ENCODE results near the gene AIFM1.

DNA sequence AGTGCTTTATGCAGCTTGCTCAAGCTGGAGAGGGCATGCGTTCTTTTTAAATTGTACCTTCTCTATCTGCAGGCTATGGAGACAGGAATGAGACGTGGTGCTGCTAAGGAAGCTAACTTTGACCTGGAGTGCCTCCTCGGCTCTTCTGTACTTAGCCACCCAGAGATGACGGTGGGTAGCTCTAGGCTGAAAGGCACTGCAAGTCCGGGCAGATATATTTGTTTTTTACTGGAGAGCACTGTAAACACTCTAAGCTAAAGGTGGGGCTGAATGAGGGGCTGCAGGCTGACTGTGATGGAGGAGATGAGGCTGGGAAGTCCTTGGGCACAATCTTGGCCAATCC, 67.5 kb downstream of the AIFM1 start:
- TF ChIP-seq, protein P1, sequence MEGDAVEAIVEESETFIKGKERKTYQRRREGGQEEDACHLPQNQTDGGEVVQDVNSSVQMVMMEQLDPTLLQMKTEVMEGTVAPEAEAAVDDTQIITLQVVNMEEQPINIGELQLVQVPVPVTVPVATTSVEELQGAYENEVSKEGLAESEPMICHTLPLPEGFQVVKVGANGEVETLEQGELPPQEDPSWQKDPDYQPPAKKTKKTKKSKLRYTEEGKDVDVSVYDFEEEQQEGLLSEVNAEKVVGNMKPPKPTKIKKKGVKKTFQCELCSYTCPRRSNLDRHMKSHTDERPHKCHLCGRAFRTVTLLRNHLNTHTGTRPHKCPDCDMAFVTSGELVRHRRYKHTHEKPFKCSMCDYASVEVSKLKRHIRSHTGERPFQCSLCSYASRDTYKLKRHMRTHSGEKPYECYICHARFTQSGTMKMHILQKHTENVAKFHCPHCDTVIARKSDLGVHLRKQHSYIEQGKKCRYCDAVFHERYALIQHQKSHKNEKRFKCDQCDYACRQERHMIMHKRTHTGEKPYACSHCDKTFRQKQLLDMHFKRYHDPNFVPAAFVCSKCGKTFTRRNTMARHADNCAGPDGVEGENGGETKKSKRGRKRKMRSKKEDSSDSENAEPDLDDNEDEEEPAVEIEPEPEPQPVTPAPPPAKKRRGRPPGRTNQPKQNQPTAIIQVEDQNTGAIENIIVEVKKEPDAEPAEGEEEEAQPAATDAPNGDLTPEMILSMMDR (IDR thresholded peaks at IDR 0.05 in 8 of 11, conservative IDR thresholded peaks at IDR 0.05 in 3 of 11), result no peak
- no peak for TF ChIP-seq POLR2A (IDR thresholded peaks at IDR 0.05)
